RWPE1 (cell line): ENCODE measurements around the gene GRAMD1A.

Experiments used
- CTCF ChIA-PET: fragments of 350-600 bp; sonication (Branson Sonifier 250); formaldehyde crosslinking; extraction: SDS; loops from one replicate; lab custom pipeline; 2021; lab: Yijun Ruan, JAX
- POLR2A ChIA-PET: fragments of 400-600 bp; formaldehyde crosslinking; extraction: SDS; loops from one replicate; lab custom pipeline; 2020; ENCODE audit warnings: antibody characterized with exemption; ENCODE audit not compliant: low non-redundant PET; lab: Yijun Ruan, JAX
- DNase-seq: peaks from one replicate; pipeline ENCODE4 v3.0.0; 2012; ENCODE audit warnings: low spot score
- H3K27ac ChIP-seq: fragments of 450-650 bp; 2 replicates; pipeline ENCODE4 v1.5.1; 2017
- TF ChIP-seq, protein P1 (sequence below): fragments of 450-650 bp; conservative IDR thresholded peaks from 2 replicates; pipeline ENCODE4 v1.5.1; 2017; ENCODE audit warnings: low read depth, mild to moderate bottlenecking

The GRAMD1A gene

DNA sequence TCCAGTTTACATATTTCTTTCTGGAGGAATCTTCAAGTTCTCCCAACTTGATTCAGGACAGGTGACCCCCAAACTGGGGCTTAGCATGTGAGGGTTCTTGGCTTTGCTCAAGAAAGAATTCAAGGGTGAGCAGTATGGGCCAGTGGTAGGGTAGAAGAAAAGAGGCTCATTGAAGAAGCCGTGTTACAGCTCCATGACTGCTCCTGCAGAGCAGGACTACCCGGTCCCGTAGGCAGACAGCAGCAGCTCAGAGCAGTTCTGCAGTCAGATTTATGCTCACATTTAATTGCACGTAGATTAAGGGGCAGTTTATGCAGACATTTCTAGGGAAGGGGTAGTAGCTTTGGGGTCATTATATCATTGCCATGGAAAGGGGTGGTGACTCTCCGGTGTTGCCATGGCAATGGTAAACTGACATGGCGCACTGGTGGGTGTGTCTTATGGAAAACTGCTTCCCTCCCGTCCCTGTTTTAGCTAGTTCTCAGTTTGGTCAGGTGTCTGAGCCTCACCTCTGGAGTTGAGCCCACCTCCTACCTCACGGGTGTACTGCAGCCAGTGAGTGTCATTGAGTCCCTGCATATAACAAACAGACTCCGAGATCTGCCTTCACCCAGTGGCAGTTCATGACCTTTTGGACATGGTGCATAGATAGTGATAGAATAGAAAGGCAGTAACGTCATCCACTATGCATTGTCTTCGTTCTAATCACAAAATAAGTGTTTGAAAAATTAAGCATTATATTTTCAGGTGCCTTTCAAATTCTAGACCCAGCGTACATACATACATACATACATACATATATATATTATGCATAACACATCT, 20.1 kb upstream of the GRAMD1A start:
- ChIA-PET POLR2A (no interaction called here), CTCF (no interaction called here)
- TF ChIP-seq, protein P1, sequence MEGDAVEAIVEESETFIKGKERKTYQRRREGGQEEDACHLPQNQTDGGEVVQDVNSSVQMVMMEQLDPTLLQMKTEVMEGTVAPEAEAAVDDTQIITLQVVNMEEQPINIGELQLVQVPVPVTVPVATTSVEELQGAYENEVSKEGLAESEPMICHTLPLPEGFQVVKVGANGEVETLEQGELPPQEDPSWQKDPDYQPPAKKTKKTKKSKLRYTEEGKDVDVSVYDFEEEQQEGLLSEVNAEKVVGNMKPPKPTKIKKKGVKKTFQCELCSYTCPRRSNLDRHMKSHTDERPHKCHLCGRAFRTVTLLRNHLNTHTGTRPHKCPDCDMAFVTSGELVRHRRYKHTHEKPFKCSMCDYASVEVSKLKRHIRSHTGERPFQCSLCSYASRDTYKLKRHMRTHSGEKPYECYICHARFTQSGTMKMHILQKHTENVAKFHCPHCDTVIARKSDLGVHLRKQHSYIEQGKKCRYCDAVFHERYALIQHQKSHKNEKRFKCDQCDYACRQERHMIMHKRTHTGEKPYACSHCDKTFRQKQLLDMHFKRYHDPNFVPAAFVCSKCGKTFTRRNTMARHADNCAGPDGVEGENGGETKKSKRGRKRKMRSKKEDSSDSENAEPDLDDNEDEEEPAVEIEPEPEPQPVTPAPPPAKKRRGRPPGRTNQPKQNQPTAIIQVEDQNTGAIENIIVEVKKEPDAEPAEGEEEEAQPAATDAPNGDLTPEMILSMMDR = no peak
- no peak overlapping the region for H3K27ac ChIP-seq
- DNase-seq = no peak

DNA sequence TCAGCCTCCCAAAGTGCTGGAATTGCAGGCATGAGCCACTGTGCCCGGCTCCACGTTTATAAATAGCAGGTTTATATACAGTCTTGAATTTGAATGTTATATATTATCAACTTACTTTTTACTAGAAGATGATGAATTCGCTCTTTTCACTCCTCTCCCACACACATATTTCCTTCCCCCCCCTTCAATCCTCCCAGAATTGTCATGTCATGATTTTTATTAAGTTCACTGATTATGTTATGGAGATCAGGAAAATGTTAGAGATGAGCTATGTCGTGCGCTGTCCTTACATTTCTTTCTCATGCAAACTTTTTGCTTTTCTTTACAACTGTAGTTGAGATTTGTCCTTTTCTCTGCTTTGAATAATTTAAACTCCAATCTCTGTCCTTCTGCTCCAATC, 17.8 kb upstream of the GRAMD1A start:
- no peak for DNase-seq
- CTCF ChIA-PET = interaction anchor here (0.6 kb wide), 1 partner anchor 76 kb away, joined by 3 read pairs; no protein-coding TSS in a partner anchor
- POLR2A ChIA-PET = no interaction called here
- TF ChIP-seq, protein P1 = no peak
- H3K27ac ChIP-seq = no peak overlapping the region

DNA sequence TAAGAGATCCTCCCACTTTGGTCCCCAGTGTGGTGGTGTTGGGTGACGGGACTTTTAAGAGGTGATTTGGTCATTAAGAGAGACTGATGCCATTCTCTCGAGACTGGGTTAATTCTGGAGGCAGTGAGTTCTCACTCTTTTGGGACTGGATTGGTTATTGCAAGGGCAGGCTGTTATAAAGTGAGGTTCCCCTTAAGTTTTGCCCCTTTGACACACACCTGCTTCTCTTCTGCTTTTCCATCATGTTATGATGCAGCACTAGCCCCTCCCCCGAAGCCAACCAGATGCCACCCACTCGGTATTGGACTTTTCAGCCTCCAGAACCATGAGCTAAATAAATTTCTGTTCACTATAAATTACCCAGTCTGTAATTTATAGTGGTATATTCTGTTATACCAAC, 16.3 kb upstream of the GRAMD1A start:
- no peak overlapping the region for H3K27ac ChIP-seq
- TF ChIP-seq, protein P1 = no peak
- ChIA-PET CTCF (interaction anchor here (0.7 kb wide), 1 partner anchor 638 kb away, joined by 3 read pairs; no protein-coding TSS in a partner anchor), POLR2A (interaction anchor here (0.7 kb wide), 1 partner anchor 16 kb away, joined by 5 read pairs; no protein-coding TSS in a partner anchor)
- no peak for DNase-seq

DNA sequence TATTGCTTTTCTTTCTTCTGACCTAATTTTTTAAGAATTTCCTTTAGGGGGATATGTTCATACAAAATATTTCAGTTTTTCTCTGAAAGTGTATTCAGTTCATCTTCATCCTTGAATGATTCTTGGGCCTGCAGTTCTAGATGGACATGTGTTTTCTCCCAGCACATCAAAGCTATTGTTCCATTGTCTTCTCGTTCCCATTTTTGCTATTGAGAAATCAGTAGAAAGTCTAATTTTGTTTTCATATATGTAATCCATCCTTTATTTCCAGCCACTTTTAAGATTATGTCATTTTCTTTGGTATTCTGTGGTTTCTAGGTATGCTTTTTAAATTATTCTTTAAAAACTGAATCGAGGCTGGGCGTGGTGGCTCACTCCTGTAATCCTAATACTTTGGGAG, 15.8 kb upstream of the GRAMD1A start:
- CTCF ChIA-PET = interaction anchor here (0.7 kb wide), 1 partner anchor 637 kb away, joined by 3 read pairs; no protein-coding TSS in a partner anchor
- no peak overlapping the region for H3K27ac ChIP-seq
- DNase-seq = no peak
- POLR2A ChIA-PET = no interaction called here
- TF ChIP-seq, protein P1 = no peak

DNA sequence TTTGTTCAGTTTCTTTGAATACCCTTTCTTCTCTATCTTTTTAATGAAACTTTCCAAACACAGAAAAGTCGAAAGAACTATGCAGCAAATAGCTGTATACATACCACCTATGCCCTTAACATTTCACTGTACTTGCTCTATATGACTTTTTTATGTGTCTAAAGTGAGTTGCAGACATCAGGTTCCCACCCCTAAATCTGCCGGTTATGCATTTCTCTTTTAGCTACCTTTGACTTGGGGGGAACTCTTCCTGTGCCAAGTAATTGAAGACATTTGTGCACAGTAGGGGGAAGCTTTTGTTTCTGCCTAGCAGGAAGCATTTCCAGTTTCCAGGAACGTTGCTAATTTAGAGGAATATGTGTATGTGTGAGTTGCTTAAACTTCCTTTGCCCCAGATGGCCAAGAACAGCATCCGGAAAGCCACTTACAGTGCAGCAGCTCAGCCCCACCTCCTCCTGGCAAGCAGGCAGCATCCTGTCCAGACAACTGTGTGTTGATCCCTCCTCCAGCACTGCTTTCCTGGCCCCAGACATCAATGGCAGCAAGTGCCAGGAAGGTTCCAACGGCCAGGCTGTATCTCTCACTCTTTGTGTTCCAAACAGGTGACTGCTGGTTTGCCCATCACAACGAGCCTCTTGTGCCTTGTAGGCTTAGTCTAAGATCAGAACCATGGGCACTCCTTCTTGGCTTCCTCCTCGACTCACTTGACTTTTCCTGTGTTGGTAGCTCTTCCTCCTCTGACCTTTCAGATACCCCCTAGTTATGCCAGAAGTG, 14.7 kb upstream of the GRAMD1A start:
- ChIA-PET POLR2A (no interaction called here), CTCF (interaction anchor here (0.9 to 1.3 kb wide), 2 partner anchors 9 to 59 kb away, joined by 3 to 7 read pairs; no protein-coding TSS in a partner anchor)
- no peak for DNase-seq
- TF ChIP-seq, protein P1 = no peak
- H3K27ac ChIP-seq = no peak overlapping the region

DNA sequence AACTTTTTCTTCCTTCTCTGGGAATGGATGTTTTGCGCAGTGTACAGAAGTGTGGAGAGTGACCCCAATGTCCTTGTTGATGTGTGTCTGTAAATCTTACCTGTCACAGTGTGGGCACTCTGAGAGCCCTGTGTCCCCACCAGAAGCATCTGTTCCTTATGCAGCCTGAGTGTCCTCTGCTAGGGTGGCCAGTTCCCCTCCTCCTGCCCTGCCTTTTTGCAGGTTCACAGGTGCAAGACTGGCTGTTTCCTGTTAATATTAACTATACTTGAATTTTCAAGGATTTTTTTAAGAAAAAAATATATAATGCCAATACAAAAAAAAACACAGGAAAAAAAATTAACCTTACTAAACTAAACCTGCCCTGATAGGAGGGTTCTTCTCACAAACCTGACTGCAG, 12.0 kb upstream of the GRAMD1A start:
- POLR2A ChIA-PET = no interaction called here

More for the DNA sequence above, 12.0 kb upstream of the GRAMD1A start:
- CTCF ChIA-PET = interaction anchor here (0.6 kb wide), 1 partner anchor 20 kb away, joined by 4 read pairs; no protein-coding TSS in a partner anchor
- no peak for DNase-seq
- H3K27ac ChIP-seq = no peak overlapping the region
- TF ChIP-seq, protein P1 = no peak
